Activated CD4-positive, alpha-beta T cell treated with anti-CD3 and anti-CD28 coated beads, Interleukin-2, amount 50 U/mL, for 1 hour (primary cell): ENCODE measurements around the gene CRTC3.

Source experiments
- DNase-seq: peaks from one replicate; pipeline ENCODE4 v3.0.0-alpha.2; 2020

The CRTC3 gene

DNA sequence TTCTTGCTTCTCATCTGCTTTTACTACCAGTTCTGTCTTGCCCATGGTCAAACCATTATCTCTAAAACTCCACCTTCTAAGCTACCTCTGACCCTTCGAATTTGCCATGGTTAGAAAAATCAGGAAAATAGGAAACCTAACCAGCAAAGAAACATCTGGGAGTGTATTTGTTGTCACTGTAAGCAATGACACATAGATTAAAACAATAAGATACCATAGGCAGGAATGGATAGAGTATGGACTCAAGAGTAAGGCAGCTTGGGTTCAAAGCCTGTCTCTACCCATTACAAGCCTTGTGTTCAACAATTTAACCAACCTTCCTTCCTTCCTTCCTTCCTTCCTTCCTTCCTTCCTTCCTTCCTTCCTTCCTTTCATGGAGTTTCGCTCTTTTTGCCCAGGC lies 34.9 kb downstream of the CRTC3 start:
- no peak for DNase-seq

DNA sequence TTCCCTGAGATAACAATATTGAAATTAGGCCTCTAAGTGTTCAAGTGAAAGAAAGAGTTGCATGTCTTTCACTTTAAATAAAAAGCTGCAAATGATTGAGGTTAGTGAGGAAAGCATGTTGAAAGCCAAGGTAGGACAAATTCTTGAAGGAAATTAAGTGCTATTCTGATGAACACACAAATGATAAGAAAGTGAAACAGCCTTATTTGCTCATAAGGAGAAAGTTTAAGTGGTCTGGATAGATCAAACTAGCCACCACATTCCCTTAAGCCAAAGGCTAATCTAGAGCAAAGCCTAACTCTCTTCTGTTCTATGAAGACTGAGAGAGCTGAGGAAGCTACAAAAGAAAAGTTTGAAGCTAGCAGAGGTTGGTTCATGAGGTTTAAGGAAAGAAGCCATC lies 36.1 kb downstream of the CRTC3 start:
- DNase-seq: no peak

DNA sequence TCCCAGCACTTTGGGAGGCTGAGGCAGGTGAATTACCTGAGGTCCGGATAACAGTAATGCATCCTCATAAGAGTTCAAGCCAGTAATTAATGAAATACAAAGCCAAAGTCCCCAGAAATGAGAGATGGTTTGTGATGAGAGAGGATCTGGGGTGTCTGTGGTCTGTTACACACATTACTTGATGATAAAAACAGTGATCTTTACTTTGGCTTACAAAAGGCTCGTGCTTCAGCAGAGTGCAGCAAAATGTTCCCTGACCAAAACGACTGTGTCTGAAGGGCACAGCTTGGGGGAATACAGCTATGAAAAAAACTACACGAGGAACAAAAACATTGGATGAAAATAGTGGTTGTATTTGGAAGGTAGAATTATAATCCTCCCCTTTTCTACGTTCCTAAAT lies 40.9 kb downstream of the CRTC3 start:
- no peak for DNase-seq

DNA sequence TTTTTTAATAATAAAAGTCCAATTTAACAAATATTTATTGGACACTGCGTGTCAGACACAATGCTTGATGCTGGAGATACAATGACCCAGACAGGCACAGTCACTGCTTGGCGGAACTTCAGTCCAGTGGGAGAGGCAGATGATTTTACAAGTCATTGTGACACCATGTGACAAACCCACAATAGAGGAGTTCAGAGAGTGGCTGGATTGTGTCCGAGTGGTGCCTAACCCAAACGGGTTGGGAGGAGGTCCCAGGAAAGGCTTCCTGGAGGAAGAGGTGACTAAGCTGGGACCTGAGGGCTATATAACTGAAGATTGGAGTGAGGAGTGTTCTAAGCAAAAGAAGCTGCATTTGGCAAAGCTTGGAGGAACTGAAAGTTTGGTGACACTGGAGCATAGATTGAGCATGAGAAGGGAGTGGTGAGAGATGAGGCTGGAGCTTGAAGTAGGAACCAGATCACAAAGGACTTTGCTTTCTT lies 41.4 kb downstream of the CRTC3 start:
- no peak for DNase-seq

DNA sequence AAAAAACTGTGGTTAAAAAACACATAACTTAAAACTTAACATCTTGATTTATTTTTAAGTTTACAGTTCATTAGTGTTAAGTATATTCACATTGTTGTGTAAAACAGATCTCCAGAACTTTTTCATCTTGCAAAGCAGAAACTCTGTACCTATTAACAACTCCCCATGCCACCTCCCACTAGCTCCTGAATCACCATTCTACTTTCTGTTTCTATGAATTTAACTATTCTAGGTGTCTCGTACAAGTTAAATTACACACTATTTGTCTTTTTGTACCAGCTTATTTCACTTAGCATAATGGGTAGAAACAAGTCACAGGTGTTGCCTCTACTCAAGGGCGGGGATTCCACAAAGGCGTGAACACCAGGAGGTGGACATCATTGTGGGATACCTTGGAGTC lies 43.2 kb downstream of the CRTC3 start:
- no peak for DNase-seq

DNA sequence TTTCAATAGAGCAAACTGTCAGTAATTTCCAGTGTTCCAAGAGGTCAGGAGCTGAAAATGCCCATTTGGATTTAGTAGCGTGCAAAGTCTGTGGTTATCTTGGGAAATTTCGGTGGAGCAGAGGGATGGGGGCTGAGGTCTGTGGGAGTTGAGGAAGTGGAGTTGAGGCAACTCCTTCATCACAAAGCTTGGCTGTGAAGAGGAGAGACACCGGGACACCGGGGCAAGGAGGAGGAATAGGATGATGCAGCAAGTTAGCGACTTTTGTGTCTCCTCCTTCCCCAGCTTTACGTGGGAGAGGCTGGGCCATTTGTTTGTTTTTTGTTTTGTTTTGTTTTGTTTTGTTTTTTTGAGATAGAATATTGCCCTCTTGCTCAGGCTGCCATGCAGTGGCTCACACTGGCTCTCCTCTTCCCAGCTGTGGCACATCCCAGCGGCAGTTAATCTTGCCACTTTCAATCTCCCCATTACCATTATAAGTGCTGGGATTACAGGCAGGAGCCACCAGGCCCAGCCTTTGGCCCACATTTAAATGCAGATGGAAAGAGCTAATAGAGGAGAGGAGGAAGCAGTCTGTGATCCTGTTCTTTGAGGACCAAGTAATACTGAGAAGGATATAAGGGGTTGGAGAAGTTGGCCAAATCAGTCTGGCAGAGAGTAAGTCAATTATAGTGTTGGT lies 47.1 kb downstream of the CRTC3 start:
- no peak for DNase-seq

DNA sequence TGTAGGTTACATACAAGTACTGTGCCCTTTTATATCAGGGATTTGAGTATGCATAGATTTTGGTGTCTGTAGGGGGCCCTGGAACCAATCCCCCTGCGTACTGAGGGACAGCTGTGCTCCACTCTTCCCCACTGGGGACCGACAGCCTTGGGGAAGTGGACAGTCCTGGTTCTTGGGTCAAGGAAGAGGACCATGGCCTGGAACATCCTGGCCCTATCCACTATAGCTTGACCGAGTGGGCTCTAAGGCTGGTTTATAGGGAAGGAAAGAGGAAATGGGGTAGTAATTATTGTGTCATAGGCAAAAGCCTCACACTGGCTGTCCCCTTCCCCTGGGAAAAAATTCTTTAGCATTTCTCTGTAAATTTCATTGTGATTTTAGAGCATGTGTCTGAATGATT lies 49.5 kb downstream of the CRTC3 start:
- no peak for DNase-seq

DNA sequence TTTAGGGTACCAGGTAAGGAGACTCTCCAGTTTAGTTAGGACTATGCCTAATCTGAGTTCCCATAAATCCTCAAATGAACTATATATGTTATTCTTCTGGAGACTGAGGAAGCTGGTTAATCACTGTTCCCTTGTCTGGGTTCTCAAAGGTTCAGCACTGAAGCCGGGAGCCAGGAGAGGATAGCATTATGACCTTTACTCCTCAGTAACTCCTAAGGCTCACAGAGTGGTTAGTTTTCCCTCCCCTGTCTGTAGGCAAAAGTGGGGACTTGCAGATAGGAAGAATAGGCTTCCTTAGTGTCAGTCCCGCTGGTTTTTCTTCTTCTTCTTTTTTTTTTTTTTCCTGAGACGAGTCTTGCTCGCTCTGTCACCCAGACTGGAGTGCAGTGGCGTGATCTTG lies 50.4 kb downstream of the CRTC3 start:
- no peak for DNase-seq

DNA sequence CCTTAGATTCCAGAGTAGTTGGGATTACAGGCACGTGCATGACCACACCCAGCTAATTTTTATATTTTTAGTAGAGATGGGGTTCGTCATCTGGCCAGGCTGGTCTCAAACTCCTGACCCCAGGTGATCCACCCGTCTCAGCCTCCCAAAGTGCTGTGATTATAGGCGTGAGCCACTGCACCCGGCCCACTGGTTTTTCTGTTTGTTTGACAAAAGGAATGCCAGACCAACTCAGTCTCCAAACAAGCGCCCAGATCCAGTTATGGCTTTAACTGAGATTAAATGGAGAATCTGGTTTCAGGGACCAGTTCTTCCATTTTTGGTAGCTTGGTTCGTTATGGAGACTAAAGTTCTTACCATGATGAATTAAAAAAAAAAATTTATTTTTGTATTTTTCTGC lies 50.8 kb downstream of the CRTC3 start:
- no peak for DNase-seq

DNA sequence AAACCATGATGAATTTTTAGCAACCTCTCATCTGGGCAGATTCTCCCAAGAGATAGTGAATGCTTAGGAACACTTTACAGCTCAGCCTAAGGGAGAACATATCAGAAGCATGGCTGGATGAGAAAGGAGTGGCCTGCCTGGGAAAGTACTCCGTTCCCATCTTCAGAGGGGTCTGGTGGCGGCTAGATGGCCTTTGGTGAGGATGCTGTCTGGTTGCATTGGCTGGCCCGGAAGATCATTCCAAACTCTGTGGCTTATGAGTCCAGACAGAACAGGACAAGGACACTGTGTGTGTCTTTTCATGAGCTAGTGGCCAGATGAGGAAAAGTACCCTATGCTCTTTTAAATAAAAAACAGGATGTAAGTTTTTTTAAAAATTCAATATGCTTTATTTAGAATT lies 51.2 kb downstream of the CRTC3 start:
- DNase-seq: no peak

DNA sequence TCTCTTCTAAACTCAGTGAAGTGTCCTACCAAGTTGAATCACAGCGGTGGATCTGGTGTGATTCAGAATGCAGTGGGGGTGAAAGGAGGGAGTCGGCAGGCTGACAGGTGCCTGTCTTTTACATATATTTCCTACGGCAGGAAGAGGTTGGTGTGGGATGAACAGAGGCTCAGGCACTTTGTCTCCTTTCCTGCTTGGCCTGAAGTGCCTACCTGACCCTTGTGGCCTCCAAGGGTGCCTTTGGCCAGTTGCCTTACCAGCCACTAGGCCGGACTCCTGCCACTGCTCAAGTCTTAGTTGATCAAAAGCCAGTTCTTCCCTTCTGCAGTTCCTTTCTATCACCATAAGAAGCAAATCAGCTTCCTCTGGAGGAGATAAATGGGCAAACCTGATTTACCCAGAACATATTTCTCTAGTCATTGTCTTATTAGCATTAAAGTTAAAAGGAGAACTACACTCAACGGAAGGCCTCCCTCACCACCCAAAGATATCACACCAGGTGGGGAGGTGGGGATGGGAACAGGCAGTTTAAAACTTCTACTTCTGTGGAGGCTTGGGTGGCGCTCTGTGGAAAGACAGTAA lies 52.1 kb downstream of the CRTC3 start:
- DNase-seq: no peak

DNA sequence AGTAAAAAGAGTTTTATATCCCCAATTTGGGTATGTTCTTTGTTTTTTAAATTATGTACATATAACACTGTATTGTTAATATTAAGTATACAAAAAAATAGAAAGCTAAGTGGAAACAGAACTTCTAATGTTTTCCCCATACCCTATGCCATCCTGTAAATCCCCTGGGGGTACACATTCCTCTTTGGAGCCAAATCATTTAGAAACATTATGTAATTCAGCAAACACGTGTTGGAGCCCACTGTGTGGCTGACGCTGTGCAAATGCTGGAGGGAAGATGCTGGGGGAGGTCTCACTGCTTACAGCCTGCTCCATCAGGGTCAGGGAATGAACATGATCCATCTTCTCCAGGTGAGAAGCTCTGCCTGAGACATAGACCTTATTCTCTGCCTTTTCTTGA lies 52.8 kb downstream of the CRTC3 start:
- no peak for DNase-seq

DNA sequence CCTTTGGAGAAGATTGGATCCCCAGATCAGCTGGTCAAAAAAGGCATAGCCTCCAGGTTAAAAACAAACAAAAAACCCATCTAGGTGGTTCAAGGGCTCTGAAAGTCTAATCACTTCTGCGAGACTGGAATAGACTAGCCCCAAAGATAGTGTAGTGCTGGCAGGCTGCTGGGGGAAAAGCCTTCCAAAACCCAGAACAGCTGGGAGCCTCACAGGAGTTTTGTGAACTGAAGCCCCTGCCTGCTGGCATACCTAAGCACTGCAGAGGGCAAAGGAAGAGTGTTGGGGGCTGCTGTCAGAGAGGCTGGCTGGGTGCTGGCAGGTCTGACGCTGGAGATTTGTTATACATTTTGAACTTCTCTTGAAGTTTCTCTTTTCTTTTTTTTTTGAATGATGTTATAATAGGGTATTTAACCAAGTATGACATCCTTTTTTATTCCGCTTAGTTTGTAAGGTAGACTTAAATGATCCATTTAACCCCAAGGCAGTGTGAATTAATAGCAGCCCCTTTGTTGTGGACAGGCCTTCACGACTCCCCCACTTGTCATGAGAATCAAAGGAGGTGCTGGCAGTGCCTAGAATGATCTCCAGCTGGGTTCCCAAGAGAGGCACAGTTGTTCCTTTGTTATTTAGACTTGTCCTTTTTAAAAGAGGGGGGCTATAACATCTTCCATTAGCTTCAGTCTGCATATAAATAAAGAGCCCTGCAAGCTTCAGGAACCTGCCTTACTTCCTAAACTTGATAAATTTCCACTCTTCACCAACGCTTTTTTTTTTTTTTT lies 53.9 kb downstream of the CRTC3 start:
- no peak for DNase-seq

DNA sequence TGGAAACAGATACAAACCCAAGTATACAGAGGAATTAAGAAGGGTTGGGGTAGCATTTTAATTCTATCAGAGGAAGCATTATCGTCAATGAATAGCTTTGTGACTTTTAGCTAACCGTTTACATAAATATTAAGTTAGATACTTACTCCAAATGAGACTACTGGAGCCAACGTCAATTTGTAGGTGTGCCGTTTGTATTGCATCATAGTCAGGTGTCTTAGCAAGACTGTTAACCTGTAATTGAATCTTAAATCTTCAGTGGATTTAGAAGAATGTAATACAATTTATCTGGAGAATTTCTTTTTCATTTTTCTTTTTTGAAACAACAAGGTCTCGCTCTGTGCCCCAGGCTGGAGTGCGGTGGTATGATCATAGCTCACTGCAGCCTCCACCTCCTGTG lies 55.1 kb downstream of the CRTC3 start:
- no peak for DNase-seq

DNA sequence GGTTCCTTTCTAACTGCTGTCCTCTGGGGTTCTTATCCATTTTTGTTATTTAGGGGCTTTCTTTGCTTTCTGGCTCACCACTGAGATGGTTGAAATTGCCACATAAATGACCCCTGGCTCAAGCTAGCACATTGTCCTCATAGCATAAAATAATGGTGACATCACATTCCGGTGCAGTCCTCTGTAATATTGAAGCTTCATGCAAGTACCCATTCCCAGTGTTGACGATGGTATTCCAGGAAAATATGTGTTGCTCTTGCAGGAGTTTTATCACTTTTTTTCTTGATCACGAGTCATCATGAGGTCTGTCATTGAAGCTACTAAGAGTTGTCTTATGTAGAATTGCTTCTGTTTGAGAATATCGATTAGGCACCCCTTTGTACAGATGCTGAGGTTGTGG lies 56.1 kb downstream of the CRTC3 start:
- DNase-seq: no peak

DNA sequence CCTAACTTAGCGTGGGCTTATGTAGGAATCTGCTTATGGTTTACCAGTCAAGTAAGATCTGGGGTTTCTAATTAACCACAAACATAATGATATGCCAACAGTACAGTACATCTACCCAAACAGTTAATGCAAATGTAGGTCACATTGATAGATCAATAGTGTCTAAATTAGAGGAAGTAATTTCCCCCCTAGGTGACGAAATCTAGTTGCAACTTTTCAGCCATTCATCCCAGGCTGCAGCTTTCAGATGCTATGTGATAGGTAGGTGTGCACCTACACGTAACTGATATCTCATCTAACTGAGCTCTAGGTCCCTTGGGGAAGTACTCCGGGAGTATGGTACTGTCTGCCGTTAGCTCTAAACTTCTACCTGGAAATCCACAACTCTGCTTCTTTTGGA lies 57.2 kb downstream of the CRTC3 start:
- DNase-seq: no peak

DNA sequence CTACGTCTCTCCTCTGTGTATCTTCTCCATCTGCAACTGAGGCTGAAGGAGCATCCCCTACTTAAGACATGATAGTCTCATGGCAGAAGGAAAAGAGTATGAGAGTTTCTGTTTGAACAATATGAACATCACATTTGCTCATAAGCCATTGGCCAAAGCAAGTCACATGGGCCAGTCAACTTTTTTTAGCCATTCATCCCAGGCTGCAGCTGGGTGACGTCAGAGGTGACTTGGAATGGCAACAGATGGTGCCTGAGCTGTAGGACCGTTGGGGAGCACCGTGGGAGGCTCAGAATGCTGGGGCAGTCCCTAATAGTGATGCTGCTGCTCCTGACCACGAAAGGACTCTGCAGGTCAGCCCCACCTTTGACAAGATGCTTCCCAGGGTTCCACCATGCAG lies 58.7 kb downstream of the CRTC3 start:
- DNase-seq: no peak

DNA sequence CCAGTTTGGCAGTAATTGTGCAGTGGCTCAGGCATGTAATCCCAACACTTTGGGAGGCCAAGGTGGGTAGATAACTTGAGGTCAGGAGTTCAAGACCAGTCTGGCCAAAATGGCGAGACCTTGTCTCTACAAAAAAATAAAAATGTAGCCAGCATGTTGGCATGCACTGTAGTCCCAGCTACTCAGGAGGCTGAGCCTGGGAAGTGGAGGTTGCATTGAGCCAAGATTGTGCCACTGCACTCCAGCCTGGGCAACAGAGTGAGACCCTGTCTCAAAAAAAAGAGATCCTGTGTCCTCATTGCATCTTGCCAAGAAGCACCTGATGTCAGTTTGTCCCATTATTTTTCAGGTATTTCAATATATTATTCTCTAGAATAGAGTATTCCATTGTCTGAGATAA lies 61.8 kb downstream of the CRTC3 start:
- no peak for DNase-seq

DNA sequence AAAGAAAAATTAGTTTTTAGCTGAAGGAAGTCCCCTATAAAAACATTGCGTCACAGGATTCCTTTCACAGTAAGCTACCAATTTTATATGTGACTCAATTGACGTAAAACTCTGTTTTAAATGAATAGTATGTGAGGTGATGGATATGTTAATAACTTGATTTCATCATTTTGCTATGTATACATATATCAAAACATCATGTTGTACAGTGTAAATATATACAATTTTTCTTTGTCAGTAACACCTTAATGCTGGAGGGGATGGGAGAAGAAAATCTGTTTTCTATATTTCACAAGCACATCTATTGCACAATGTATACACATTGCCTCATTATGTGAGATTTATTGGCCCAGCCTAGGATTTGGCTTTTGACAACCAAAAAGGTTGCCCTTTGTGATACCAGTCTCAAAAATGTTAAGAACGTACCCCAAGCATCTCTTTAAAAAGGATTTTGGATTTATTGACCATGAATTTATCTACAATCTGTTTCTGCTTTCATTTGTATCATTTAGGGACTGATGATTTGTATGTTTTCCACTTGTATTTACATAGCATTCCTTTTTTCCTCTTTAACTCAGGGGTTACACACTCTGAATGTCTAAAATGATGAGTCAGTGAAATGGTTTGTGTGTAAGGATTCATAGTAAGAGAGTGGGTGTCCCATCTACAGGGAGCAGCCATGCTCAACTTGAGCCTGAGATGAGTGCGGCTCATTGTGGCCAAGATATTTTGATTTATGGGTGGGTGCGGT lies 62.6 kb downstream of the CRTC3 start:
- no peak for DNase-seq

DNA sequence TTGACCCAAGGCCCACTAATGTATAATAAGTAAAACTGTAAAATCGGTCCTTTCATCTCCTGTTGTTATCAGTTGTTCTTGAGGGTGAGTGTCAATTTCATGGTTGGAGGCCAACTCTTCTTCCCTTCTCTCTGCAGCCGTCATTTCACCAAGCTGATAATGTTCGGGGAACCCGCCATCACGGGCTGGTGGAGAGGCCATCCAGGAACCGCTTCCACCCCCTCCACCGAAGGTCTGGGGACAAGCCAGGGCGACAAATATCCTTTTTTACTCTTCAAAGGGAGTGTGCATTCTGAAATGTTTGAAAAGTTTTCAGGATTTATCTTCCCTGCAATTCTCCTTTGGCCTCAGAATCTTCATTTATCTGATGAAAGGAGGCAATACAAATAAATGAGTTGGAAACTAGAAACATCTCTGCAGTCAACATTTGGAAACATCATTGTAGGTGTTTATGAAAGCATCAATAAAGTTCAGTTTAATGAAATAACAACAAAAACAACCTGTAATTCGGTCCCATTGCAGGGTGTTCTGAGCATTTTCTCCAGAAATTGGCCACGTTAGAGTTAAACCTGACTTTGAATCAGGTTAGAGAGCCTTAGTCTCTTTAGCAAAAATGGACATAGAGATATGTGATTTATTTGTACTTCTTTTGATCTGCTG lies 63.9 kb downstream of the CRTC3 start:
- no peak for DNase-seq

DNA sequence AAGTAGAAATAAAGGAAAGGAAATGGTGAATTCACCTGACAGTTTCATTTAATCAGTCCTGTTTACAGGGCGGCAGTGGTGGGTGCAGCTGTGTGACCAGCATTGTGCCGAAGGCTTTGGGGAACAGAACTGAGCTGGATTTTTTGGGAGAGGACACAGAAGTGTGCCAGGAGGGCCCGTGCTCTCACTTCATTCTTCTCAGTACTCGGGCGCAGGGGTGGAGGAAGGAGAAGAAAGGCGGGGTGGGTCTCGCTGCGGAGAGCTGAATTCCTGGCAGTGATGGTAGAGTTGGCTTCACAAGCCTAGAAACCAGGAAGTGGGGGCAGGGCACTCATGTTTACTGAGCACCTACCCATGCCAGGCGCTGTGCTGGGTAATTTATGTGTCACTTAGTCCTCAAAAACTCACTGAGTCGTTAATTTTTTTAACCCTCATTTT lies 64.6 kb downstream of the CRTC3 start:
- peak; percentile 80 for DNase-seq

DNA sequence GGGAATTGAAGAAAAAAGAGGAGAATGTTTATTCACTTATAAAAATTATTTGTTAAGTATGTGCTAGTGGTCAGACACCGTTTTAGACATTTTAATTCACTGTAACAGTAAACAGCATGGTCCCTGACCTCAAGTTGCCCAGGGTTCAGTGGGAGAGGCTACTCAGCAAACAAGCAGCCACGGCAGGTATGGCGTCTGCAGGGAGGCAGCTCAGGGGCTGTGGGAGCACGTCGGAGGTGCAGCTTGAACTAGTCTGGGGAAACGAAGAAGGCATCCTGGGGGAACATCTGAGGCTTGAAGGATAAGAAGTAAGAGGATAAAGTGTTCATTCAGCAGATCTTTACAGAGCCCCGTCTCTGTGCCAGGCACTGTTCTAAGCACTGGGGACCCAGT lies 66.0 kb downstream of the CRTC3 start:
- no peak for DNase-seq

DNA sequence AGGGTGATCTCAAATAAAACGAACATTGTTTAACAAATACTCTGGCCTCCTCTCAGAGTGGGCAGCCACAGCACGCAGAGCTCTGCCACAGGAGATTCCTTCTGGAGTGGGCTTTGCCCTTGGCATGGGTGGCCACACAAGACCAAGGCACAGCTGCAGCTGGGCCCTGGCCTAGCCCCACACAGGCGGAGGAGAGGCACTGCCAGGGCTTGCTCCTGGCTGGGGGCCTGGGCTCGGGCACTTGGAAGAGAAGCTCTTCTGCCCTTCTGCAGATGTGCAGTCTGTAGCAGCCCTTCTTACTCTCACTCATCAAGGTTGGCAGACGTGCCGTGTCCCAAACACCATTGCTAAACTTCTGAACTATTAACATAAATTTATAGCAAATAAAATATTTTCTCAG lies 67.2 kb downstream of the CRTC3 start:
- no peak for DNase-seq
